Body of pancreas (tissue), 4 donors: ENCODE results near the gene PDLIM4. TPM values are rescaled to one million over a fixed set of nuclear protein-coding genes. Genes with fewer than 3 reads are reported as not detected.

ENCODE experiments used
- ATAC-seq: fragments of 150-250 bp; one replicate; pipeline ENCODE4 v1.9.1; 2016
- DNase-seq, 4 donors: peaks; one replicate each; pipeline ENCODE4 v3.0.0-alpha.2; 2019
- H3K27ac ChIP-seq, 4 donors: fragments of 200-600 bp; sonication (generic); 1 replicate in 3 of 4; 2 replicates in 1 of 4; pipeline versions ENCODE4 v1.5.1 to v1.6.1; 2016 to 2019; ENCODE audit warnings: mild to moderate bottlenecking in 1 of 4, mixed read lengths in 1 of 4, moderate library complexity in 1 of 4
- H3K27me3 ChIP-seq, 2 donors: fragments of 200-600 bp; sonication (generic); one replicate each; pipeline ENCODE4 v1.6.0; 2016; ENCODE audit warnings: mild to moderate bottlenecking in 1 of 2
- H3K36me3 ChIP-seq, 2 donors: fragments of 200-600 bp; sonication (generic); replicated peaks in 1 of 2; 2 replicates each; pipeline ENCODE4 v1.5.1; 2016; ENCODE audit warnings: low read depth in 2 of 2; ENCODE audit not compliant: insufficient read depth in 1 of 2
- H3K4me1 ChIP-seq: fragments of 200-600 bp; sonication (generic); one replicate; pipeline ENCODE4 v1.6.0; 2016
- H3K4me3 ChIP-seq, 2 donors: fragments of 200-600 bp; sonication (generic); 1 replicate in 1 of 2; 2 replicates in 1 of 2; pipeline ENCODE4 v1.5.1; 2016 to 2019
- H3K9me3 ChIP-seq, 3 donors: fragments of 200-600 bp; sonication (generic); 1 replicate in 2 of 3; 2 replicates in 1 of 3; pipeline ENCODE4 v1.5.1; 2016
- CTCF ChIP-seq, 7 experiments: fragments of 450-650 bp in 4 of 7; fragments of 200-600 bp in 3 of 7; sonication (generic) in 3 of 7; IDR thresholded peaks; one replicate each; pipeline ENCODE4 v1.5.1; 2016 to 2019; ENCODE audit warnings: antibody characterized with exemption in 7 of 7
- POLR2A ChIP-seq, 3 donors: fragments of 450-650 bp; IDR thresholded peaks; one replicate each; pipeline ENCODE4 v1.6.1; 2016; ENCODE audit warnings: antibody characterized with exemption in 3 of 3, mild to moderate bottlenecking in 2 of 3
- WGBS, 2 donors: methylation state at CpG; one replicate each; pipeline ENCODE4 v1.1.5; 2017; 5-methylcytosine and 5-hydroxymethylcytosine counted together
- intact Hi-C: fragments of 100-400 bp; cut with DNase I; formaldehyde crosslinking; loops from one replicate; pipeline ENCODE4 v1.15.1; 2023
- total RNA-seq, 2 donors: library from RNA; depleted of rRNA; stranded (reverse); fragments of >200 nt; gene quantifications; one replicate each; pipeline ENCODE4 v1.1.0, GENCODE V29; 2016

The PDLIM4 gene
- total RNA-seq, 2 donors from 2014 or later, result 4.2 to 4.3 TPM

DNA sequence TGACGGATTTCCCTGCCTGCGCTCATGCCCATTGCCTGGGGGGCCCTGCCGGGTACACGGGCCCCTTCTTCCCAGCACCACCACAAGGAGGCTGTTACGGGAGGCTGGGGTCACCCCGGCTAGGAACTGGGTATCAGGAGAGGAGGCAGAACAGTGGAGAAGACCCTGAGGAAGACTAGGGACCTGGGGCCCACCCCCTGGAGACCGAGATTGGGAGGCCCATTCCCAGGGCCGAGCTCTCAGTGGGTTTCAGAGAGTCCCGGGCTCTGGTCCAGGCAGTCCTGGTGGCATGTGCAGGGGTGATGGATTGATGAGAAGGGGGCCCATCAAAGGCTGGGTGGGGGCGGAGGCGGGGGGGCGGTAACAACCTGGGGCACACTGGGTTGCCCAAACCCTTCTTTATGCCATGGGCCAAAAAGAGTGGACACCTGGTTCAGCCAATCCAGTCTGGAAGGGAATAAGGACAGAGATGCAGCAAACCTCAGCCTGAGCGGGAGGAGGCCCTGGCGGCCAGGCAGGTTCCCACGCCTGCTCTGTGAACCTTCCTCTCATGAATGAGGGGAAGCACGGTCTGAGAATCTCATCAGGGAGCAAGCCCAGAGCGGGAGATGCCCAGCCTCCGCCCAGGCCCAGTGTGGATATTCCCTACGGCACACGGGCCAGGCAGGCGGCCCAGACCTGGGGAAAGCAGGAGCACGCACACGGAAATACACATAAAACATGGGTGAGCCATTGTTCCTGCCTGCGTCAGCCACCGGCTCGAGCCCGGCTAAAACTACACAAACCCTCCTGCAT is 29.1 kb upstream of the PDLIM4 start:
- no peaks in the 10 kb centered on the region for H3K9me3 ChIP-seq
- intact Hi-C loops, result no loop called here
- H3K4me1 ChIP-seq, result peaks cover 41% of the 10 kb centered on the region
- DNase-seq (peak in 2 of 4 donors; percentile 20 to 28), ATAC-seq (no peak)
- WGBS, 2 donors, result 71 to 74% methylated on average over 16 to 27 of the region's 27 CpGs
- no peaks in the 10 kb centered on the region for H3K36me3 ChIP-seq
- TF ChIP-seq POLR2A (IDR thresholded peaks at IDR 0.05) (no peak), CTCF (IDR thresholded peaks at IDR 0.05) (no peak)
- H3K27me3 ChIP-seq, result no peaks in the 10 kb centered on the region
- peak overlapping the region; percentile 97 to 99 (median 98) for H3K27ac ChIP-seq
- peak overlapping the region in 1 of 2 donors; percentile 30 for H3K4me3 ChIP-seq

DNA sequence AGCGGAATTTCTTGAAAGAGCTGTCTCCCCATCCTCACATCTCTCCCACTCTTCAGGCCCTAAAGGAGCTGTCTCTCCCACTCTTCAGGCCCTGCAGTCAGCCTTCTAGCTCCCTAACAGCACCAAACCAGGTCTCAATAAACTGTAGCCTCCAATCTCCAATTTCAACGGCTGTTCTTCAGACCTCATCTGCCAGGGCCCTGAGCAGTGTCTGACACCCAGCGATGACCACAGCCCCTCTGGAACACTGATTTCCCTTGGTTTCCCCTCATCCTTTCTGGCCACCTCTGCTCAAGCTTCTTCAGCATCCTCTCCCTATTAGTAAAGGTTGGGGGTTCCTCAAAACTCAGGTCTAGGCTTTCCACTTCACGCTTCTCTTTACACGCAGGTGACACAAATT is 28.3 kb upstream of the PDLIM4 start:
- DNase-seq (peak in 1 of 4 donors; percentile 3), ATAC-seq (no peak)
- Histone ChIP-seq H3K27me3 (no peaks in the 10 kb centered on the region), H3K4me1 (peaks cover 33% of the 10 kb centered on the region), H3K9me3 (no peaks in the 10 kb centered on the region), H3K27ac (no peak overlapping the region), H3K4me3 (no peak overlapping the region), H3K36me3 (no peaks in the 10 kb centered on the region)
- intact Hi-C loops, result no loop called here
- 91% methylated on average over 5 of the region's 5 CpGs for WGBS, 2 donors
- TF ChIP-seq POLR2A (IDR thresholded peaks at IDR 0.05) (no peak), CTCF (IDR thresholded peaks at IDR 0.05) (no peak)

DNA sequence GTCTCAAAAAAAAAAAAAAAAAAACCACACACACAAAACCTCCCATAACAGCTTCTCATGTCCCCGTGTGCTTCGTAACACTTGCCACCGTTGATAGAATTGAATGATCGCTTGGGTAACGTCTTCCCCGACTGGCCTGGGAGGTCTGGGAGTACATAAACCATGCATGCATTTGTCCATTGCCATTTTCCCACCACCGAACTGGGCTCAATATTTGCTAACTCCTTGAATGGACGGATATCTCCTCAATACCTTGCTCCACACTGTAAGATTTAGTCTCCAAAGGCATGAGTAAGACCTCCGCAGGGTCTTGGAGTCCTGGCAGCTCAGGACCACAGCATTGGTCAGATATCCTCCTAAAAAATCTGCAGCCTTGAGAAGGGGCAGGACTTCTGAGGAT is 26.6 kb upstream of the PDLIM4 start:
- 84 to 85% methylated on average over 9 of the region's 9 CpGs for WGBS, 2 donors
- ATAC-seq (no peak), DNase-seq (peak in 2 of 4 donors; percentile 2 to 4)
- H3K36me3 ChIP-seq, result no peaks in the 10 kb centered on the region
- H3K4me3 ChIP-seq, result no peak overlapping the region
- no peak overlapping the region for H3K27ac ChIP-seq
- H3K27me3 ChIP-seq, result no peaks in the 10 kb centered on the region
- peaks cover 16% of the 10 kb centered on the region for H3K4me1 ChIP-seq
- intact Hi-C loops, result no loop called here
- H3K9me3 ChIP-seq, result no peaks in the 10 kb centered on the region
- TF ChIP-seq POLR2A (IDR thresholded peaks at IDR 0.05), result no peak
- TF ChIP-seq CTCF (IDR thresholded peaks at IDR 0.05), result no peak

DNA sequence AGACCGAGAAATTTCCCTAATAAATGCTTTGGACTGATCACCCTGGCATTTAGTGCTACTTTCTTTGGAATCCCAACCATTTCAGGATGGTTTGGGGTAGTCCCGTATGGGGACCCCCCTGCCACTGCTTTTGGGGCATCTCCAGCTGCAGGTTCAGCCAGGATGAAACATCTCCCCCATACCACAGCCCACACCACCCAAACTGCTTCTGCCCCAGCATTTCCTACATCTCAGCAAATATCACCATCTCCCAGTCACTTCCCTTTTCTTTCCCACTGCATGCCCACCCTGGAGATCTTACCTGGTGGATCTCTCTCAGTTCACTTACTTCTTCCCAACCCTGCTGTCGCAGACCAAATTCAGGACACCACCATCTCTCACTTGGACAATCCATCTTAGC is 25.0 kb upstream of the PDLIM4 start:
- H3K4me1 ChIP-seq, result peaks cover 5% of the 10 kb centered on the region
- no peak overlapping the region for H3K4me3 ChIP-seq
- intact Hi-C loops, result no loop called here
- 80 to 82% methylated on average over 3 of the region's 3 CpGs for WGBS, 2 donors
- no peaks in the 10 kb centered on the region for H3K36me3 ChIP-seq
- DNase-seq, result peak in 1 of 4 donors; percentile 2
- H3K9me3 ChIP-seq, result no peaks in the 10 kb centered on the region
- no peak for ATAC-seq
- H3K27ac ChIP-seq, result no peak overlapping the region
- TF ChIP-seq CTCF (IDR thresholded peaks at IDR 0.05), result no peak
- no peak for TF ChIP-seq POLR2A (IDR thresholded peaks at IDR 0.05)
- no peaks in the 10 kb centered on the region for H3K27me3 ChIP-seq

GRCh38 chr5:132233081-132233480 is 24.4 kb upstream of the PDLIM4 start:
- intact Hi-C loops, result no loop called here
- no peak overlapping the region for H3K4me3 ChIP-seq
- 75 to 100% methylated on average over 1 of the region's 1 CpG for WGBS, 2 donors
- no peak overlapping the region for H3K27ac ChIP-seq
- H3K27me3 ChIP-seq, result no peaks in the 10 kb centered on the region
- H3K36me3 ChIP-seq, result no peaks in the 10 kb centered on the region
- H3K4me1 ChIP-seq, result peaks cover 8% of the 10 kb centered on the region
- no peaks in the 10 kb centered on the region for H3K9me3 ChIP-seq
- no peak for ATAC-seq
- no peak for TF ChIP-seq CTCF (IDR thresholded peaks at IDR 0.05)
- no peak for TF ChIP-seq POLR2A (IDR thresholded peaks at IDR 0.05)
- peak in 1 of 4 donors; percentile 4 for DNase-seq
